ENCODE data around the gene CTNNBL1. TPM values are rescaled to one million over a fixed set of nuclear protein-coding genes. Genes with fewer than 3 reads are reported as not detected.

CTNNBL1 gene
- total RNA-seq, 4 donors from 2014 or later = 35.9 to 53.1 (median 39.2) TPM

GRCh38 chr20:37704955-37705354, 11.1 kb downstream of the CTNNBL1 start:
- TF ChIP-seq, protein P1, sequence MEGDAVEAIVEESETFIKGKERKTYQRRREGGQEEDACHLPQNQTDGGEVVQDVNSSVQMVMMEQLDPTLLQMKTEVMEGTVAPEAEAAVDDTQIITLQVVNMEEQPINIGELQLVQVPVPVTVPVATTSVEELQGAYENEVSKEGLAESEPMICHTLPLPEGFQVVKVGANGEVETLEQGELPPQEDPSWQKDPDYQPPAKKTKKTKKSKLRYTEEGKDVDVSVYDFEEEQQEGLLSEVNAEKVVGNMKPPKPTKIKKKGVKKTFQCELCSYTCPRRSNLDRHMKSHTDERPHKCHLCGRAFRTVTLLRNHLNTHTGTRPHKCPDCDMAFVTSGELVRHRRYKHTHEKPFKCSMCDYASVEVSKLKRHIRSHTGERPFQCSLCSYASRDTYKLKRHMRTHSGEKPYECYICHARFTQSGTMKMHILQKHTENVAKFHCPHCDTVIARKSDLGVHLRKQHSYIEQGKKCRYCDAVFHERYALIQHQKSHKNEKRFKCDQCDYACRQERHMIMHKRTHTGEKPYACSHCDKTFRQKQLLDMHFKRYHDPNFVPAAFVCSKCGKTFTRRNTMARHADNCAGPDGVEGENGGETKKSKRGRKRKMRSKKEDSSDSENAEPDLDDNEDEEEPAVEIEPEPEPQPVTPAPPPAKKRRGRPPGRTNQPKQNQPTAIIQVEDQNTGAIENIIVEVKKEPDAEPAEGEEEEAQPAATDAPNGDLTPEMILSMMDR (IDR thresholded peaks at IDR 0.05; ENCODE audit: low read depth) = no peak

DNA sequence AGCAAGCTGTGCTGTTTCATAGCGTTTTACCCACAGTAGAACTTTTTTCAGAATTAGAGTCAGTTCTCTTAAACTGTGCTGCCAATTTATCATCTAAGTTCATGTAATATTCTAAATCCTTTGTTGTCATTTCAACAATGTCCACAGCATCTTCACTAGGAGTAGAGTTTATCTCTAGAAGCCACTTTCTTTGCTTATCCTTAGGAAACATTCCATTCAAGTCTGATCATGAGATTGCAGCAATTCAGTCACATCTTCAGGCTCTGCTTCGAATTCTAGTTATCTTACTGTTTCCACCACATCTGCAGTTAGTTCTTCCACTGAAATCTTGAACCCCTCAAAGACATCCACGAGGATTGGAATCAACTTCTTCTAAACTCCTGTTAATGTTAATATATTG, 12.5 kb downstream of the CTNNBL1 start:
- TF ChIP-seq, protein P1 (IDR thresholded peaks at IDR 0.05; ENCODE audit: low read depth) = no peak

DNA sequence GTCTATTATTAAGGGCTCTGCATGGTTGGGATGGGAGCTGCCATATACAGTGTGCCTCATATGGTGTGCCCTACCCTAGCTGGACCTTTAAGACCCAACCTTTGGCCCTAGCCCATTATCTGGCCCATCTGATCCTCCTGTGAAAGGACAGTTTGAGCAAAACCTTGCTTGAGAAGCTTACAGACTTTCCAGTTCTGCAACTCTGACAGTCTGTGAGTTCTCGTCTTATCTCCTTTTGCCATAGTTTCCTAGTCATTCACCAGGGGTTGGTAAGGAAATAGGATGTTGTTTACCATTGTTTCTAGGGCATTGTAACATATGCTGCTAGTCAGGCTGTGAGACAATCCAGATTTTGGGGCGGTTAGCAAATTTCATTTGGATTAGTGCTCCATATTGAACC, 17.2 kb downstream of the CTNNBL1 start:
- TF ChIP-seq, protein P1 (IDR thresholded peaks at IDR 0.05; ENCODE audit: low read depth) = no peak

- TF ChIP-seq, protein P1 (IDR thresholded peaks at IDR 0.05; ENCODE audit: low read depth) = no peak
Measured at GRCh38 chr20:37711994-37712964, 18.4 kb downstream of the CTNNBL1 start.

- TF ChIP-seq, protein P1 (IDR thresholded peaks at IDR 0.05; ENCODE audit: low read depth) = no peak
Measured at GRCh38 chr20:37713396-37713795, 19.6 kb downstream of the CTNNBL1 start.

- TF ChIP-seq, protein P1 (IDR thresholded peaks at IDR 0.05; ENCODE audit: low read depth) = no peak
Measured at GRCh38 chr20:37714978-37715672, 21.3 kb downstream of the CTNNBL1 start.

GRCh38 chr20:37721751-37722150, 27.9 kb downstream of the CTNNBL1 start:
- TF ChIP-seq, protein P1 (IDR thresholded peaks at IDR 0.05; ENCODE audit: low read depth) = no peak

Data from subcutaneous adipose tissue (tissue), 4 donors.